Measurements from ENCODE around the gene CD55. TPM values are rescaled to one million over a fixed set of nuclear protein-coding genes. Genes with fewer than 3 reads are reported as not detected.

The CD55 gene
- total RNA-seq, 2 experiments from 2014 or later, result 62.1 to 66.0 TPM

GRCh38 chr1:207355060-207355459 is 33.6 kb downstream of the CD55 start:
- H3K9me3 Mint-ChIP-seq, result peaks cover 3% of the 10 kb centered on the region

GRCh38 chr1:207355513-207356295 is 34.2 kb downstream of the CD55 start:
- intact Hi-C loops (cut with micrococcal nuclease), result loop anchor here (1.0 kb wide), 1 partner anchor 8 kb away; no protein-coding TSS in a partner anchor

More at GRCh38 chr1:207355060-207355459, 33.6 kb downstream of the CD55 start:
- CTCF ChIA-PET, result interaction anchor here (0.6 kb wide), 1 partner anchor 296 kb away, joined by 3 read pairs; no protein-coding TSS in a partner anchor
- no peaks in the 10 kb centered on the region for H3K27me3 Mint-ChIP-seq (ENCODE audit: low read depth)
- DNase-seq, result no peak
- intact Hi-C loops (cut with micrococcal nuclease), result loop anchor here (1.0 kb wide), 1 partner anchor 8 kb away; no protein-coding TSS in a partner anchor
- peaks cover 31% of the 10 kb centered on the region for H3K36me3 Mint-ChIP-seq (ENCODE audit: low read depth)
- no peak overlapping the region for H3K4me3 Mint-ChIP-seq
- no peak overlapping the region for H3K27ac Mint-ChIP-seq
- peaks cover 55% of the 10 kb centered on the region for H3K4me1 Mint-ChIP-seq (ENCODE audit: low read depth)

GRCh38 chr1:207361029-207361428 is 39.6 kb downstream of the CD55 start:
- Mint-ChIP-seq H3K36me3 (ENCODE audit: low read depth) (peaks cover 16% of the 10 kb centered on the region), H3K9me3 (no peaks in the 10 kb centered on the region), H3K4me1 (ENCODE audit: low read depth) (peaks cover 10% of the 10 kb centered on the region), H3K27me3 (ENCODE audit: low read depth) (no peaks in the 10 kb centered on the region), H3K4me3 (no peak overlapping the region), H3K27ac (no peak overlapping the region)
- DNase-seq, result no peak
- intact Hi-C loops (cut with micrococcal nuclease), result no loop called here
- CTCF ChIA-PET, result interaction anchor here (1.1 kb wide), 1 partner anchor 24 kb away, joined by 3 read pairs; no protein-coding TSS in a partner anchor

More at GRCh38 chr1:207355513-207356295, 34.2 kb downstream of the CD55 start:
- Mint-ChIP-seq H3K27ac (no peak overlapping the region), H3K36me3 (ENCODE audit: low read depth) (peaks cover 25% of the 10 kb centered on the region), H3K27me3 (ENCODE audit: low read depth) (no peaks in the 10 kb centered on the region), H3K4me3 (no peak overlapping the region), H3K9me3 (no peaks in the 10 kb centered on the region), H3K4me1 (ENCODE audit: low read depth) (peaks cover 48% of the 10 kb centered on the region)
- CTCF ChIA-PET, result interaction anchor here (1.1 kb wide), 1 partner anchor 9 kb away, joined by 3 read pairs; no protein-coding TSS in a partner anchor
- no peak for DNase-seq

- intact Hi-C loops (cut with micrococcal nuclease), result no loop called here
- peaks cover 14% of the 10 kb centered on the region for H3K36me3 Mint-ChIP-seq (ENCODE audit: low read depth)
- no peak for DNase-seq
- H3K9me3 Mint-ChIP-seq, result no peaks in the 10 kb centered on the region
- no peaks in the 10 kb centered on the region for H3K27me3 Mint-ChIP-seq (ENCODE audit: low read depth)
- CTCF ChIA-PET, result interaction anchor here (0.6 to 1.1 kb wide), 2 partner anchors 25 to 545 kb away, joined by 3 to 4 read pairs; no protein-coding TSS in a partner anchor
- peaks cover 7% of the 10 kb centered on the region for H3K4me1 Mint-ChIP-seq (ENCODE audit: low read depth)
- H3K27ac Mint-ChIP-seq, result no peak overlapping the region
- H3K4me3 Mint-ChIP-seq, result no peak overlapping the region
Observed at GRCh38 chr1:207361889-207362288, 40.4 kb downstream of the CD55 start.

- H3K9me3 Mint-ChIP-seq, result no peaks in the 10 kb centered on the region
- CTCF ChIA-PET, result interaction anchor here (1.0 to 1.4 kb wide), 2 partner anchors 41 to 42 kb away, joined by 3 to 4 read pairs; no protein-coding TSS in a partner anchor
- intact Hi-C loops (cut with micrococcal nuclease), result loop anchor here (1.0 kb wide), 9 partner anchors 8 to 265 kb away; partner anchors contain the start of gene CD55
- DNase-seq, result peak; percentile 39
- H3K27me3 Mint-ChIP-seq (ENCODE audit: low read depth), result no peaks in the 10 kb centered on the region
- no peak overlapping the region for H3K27ac Mint-ChIP-seq
- H3K4me1 Mint-ChIP-seq (ENCODE audit: low read depth), result peaks cover 5% of the 10 kb centered on the region
- no peak overlapping the region for H3K4me3 Mint-ChIP-seq
- peaks cover 14% of the 10 kb centered on the region for H3K36me3 Mint-ChIP-seq (ENCODE audit: low read depth)
Observed at GRCh38 chr1:207362962-207363860, 41.7 kb downstream of the CD55 start.

- no peak overlapping the region for H3K4me3 Mint-ChIP-seq
- CTCF ChIA-PET, result interaction anchor here (1.0 to 1.4 kb wide), 2 partner anchors 8 to 41 kb away, joined by 3 to 4 read pairs; no protein-coding TSS in a partner anchor
- intact Hi-C loops (cut with micrococcal nuclease), result loop anchor here (1.0 kb wide), 9 partner anchors 9 to 266 kb away; partner anchors contain the start of gene CD55
Observed at GRCh38 chr1:207363871-207364270, 42.4 kb downstream of the CD55 start.

GRCh38 chr1:207364614-207365013 is 43.1 kb downstream of the CD55 start:
- CTCF ChIA-PET, result interaction anchor here (1.0 kb wide), 1 partner anchor 9 kb away, joined by 3 read pairs; no protein-coding TSS in a partner anchor

More at GRCh38 chr1:207363871-207364270, 42.4 kb downstream of the CD55 start:
- H3K27me3 Mint-ChIP-seq (ENCODE audit: low read depth), result no peaks in the 10 kb centered on the region
- H3K27ac Mint-ChIP-seq, result no peak overlapping the region
- peaks cover 2% of the 10 kb centered on the region for H3K4me1 Mint-ChIP-seq (ENCODE audit: low read depth)
- no peaks in the 10 kb centered on the region for H3K9me3 Mint-ChIP-seq
- DNase-seq, result no peak
- peaks cover 14% of the 10 kb centered on the region for H3K36me3 Mint-ChIP-seq (ENCODE audit: low read depth)

GRCh38 chr1:207365063-207365462 is 43.6 kb downstream of the CD55 start:
- H3K36me3 Mint-ChIP-seq (ENCODE audit: low read depth), result peaks cover 7% of the 10 kb centered on the region
- H3K4me1 Mint-ChIP-seq (ENCODE audit: low read depth), result no peaks in the 10 kb centered on the region
- intact Hi-C loops (cut with micrococcal nuclease), result no loop called here
- H3K4me3 Mint-ChIP-seq, result no peak overlapping the region
- no peak for DNase-seq
- no peaks in the 10 kb centered on the region for H3K9me3 Mint-ChIP-seq
- CTCF ChIA-PET, result no interaction called here
- H3K27me3 Mint-ChIP-seq (ENCODE audit: low read depth), result no peaks in the 10 kb centered on the region
- no peak overlapping the region for H3K27ac Mint-ChIP-seq

More at GRCh38 chr1:207364614-207365013, 43.1 kb downstream of the CD55 start:
- intact Hi-C loops (cut with micrococcal nuclease), result no loop called here
- no peak overlapping the region for H3K4me3 Mint-ChIP-seq
- H3K36me3 Mint-ChIP-seq (ENCODE audit: low read depth), result peaks cover 10% of the 10 kb centered on the region
- H3K27me3 Mint-ChIP-seq (ENCODE audit: low read depth), result no peaks in the 10 kb centered on the region
- H3K9me3 Mint-ChIP-seq, result no peaks in the 10 kb centered on the region
- DNase-seq, result no peak
- no peak overlapping the region for H3K27ac Mint-ChIP-seq
- H3K4me1 Mint-ChIP-seq (ENCODE audit: low read depth), result peaks cover under 1% of the 10 kb centered on the region

GRCh38 chr1:207366022-207366421 is 44.5 kb downstream of the CD55 start:
- Mint-ChIP-seq H3K27ac (no peak overlapping the region), H3K27me3 (ENCODE audit: low read depth) (no peaks in the 10 kb centered on the region), H3K36me3 (ENCODE audit: low read depth) (peaks cover 7% of the 10 kb centered on the region), H3K9me3 (no peaks in the 10 kb centered on the region), H3K4me3 (no peak overlapping the region), H3K4me1 (ENCODE audit: low read depth) (no peaks in the 10 kb centered on the region)
- no peak for DNase-seq
- intact Hi-C loops (cut with micrococcal nuclease), result no loop called here
- CTCF ChIA-PET, result no interaction called here

GRCh38 chr1:207388721-207389120 is 67.2 kb downstream of the CD55 start:
- intact Hi-C loops (cut with micrococcal nuclease), result no loop called here

GRCh38 chr1:207389728-207390464 is 68.4 kb downstream of the CD55 start:
- intact Hi-C loops (cut with micrococcal nuclease), result loop anchor here (1.0 to 5.0 kb wide), 7 partner anchors 22 to 293 kb away; partner anchors contain the start of gene CD55
- Mint-ChIP-seq H3K4me3 (no peak overlapping the region), H3K27ac (peak overlapping the region; percentile 69), H3K36me3 (ENCODE audit: low read depth) (peaks cover 2% of the 10 kb centered on the region), H3K9me3 (peaks cover 23% of the 10 kb centered on the region), H3K4me1 (ENCODE audit: low read depth) (peaks cover 18% of the 10 kb centered on the region), H3K27me3 (ENCODE audit: low read depth) (no peaks in the 10 kb centered on the region)
- DNase-seq, result no peak
- CTCF ChIA-PET, result interaction anchor here (0.6 to 1.4 kb wide), 6 partner anchors 16 to 112 kb away, joined by 3 to 4 read pairs (median 3); no protein-coding TSS in a partner anchor

More at GRCh38 chr1:207388721-207389120, 67.2 kb downstream of the CD55 start:
- Mint-ChIP-seq H3K4me3 (no peak overlapping the region), H3K27me3 (ENCODE audit: low read depth) (no peaks in the 10 kb centered on the region), H3K27ac (no peak overlapping the region), H3K36me3 (ENCODE audit: low read depth) (peaks cover 2% of the 10 kb centered on the region), H3K4me1 (ENCODE audit: low read depth) (peaks cover 18% of the 10 kb centered on the region), H3K9me3 (peaks cover 27% of the 10 kb centered on the region)
- DNase-seq, result no peak
- CTCF ChIA-PET, result no interaction called here

Measured in activated naive CD4-positive, alpha-beta T cell treated with anti-CD3 and anti-CD28 coated beads for 36 hours (primary cell).